WTC11 (cell line): ENCODE results near the gene KAZALD1. TPM values are rescaled to one million over a fixed set of nuclear protein-coding genes. Genes with fewer than 3 reads are reported as not detected.

ENCODE experiments used
- ATAC-seq: fragments of 200-7000 bp; cut with Tn5 transposase; 2 replicates; pipeline ENCODE4 v1.10.0; 2021; ENCODE audit warnings: mild to moderate bottlenecking, moderate library complexity
- CTCF ChIA-PET: fragments of 300-600 bp; sonication (Branson Sonifier 250); formaldehyde crosslinking; loops from one replicate; lab custom pipeline; 2021; ENCODE audit warnings: antibody characterized with exemption; lab: Charles Lee
- POLR2A ChIA-PET: fragments of 350-600 bp; sonication (Branson Sonifier 250); formaldehyde crosslinking; loops from one replicate; lab custom pipeline; 2021; ENCODE audit warnings: antibody characterized with exemption; lab: Charles Lee
- DNase-seq: peaks from one replicate; pipeline ENCODE4 v3.0.0; 2021; ENCODE audit warnings: low spot score
- H3K27ac Mint-ChIP-seq: 2 replicates; pipeline ENCODE4 v1.8.0; 2021; ENCODE audit warnings: mixed read lengths
- H3K27me3 Mint-ChIP-seq: 2 replicates; pipeline ENCODE4 v1.8.0; 2021; ENCODE audit warnings: low read depth, mild to moderate bottlenecking, moderate library complexity, mixed read lengths
- H3K36me3 Mint-ChIP-seq: 2 replicates; pipeline ENCODE4 v1.8.0; 2021; ENCODE audit warnings: mixed read lengths
- H3K4me1 Mint-ChIP-seq: 2 replicates; pipeline ENCODE4 v1.8.0; 2022; ENCODE audit warnings: mixed read lengths
- H3K4me3 Mint-ChIP-seq: 2 replicates; pipeline ENCODE4 v1.8.0; 2021; ENCODE audit warnings: mild to moderate bottlenecking, moderate library complexity, mixed read lengths
- H3K9me3 Mint-ChIP-seq: 2 replicates; pipeline ENCODE4 v1.8.0; 2021; ENCODE audit warnings: mixed read lengths
- HMGA2 ChIP-seq: fragments of 250-450 bp; sonication (Bioruptor Pico); IDR thresholded peaks from 2 replicates; pipeline ENCODE4 v1.4.0; 2021; ENCODE audit warnings: mild to moderate bottlenecking, moderate library complexity
- IRF2 ChIP-seq: sonication (generic); formaldehyde crosslinking; IDR thresholded peaks from 2 replicates; pipeline ENCODE4 v1.8.0; 2022; ENCODE audit warnings: low read depth, missing genetic modification reagents, borderline replicate concordance
- KAT7 ChIP-seq: sonication (generic); formaldehyde crosslinking; IDR thresholded peaks from 2 replicates; pipeline ENCODE4 v1.8.1; 2023; ENCODE audit warnings: missing genetic modification reagents, mild to moderate bottlenecking, borderline replicate concordance
- NFE2L1 ChIP-seq: sonication (generic); formaldehyde crosslinking; IDR thresholded peaks from 2 replicates; pipeline ENCODE4 v1.8.1; 2023; ENCODE audit warnings: missing genetic modification reagents
- NFYB ChIP-seq: sonication (generic); formaldehyde crosslinking; conservative IDR thresholded peaks from 2 replicates; pipeline ENCODE4 v1.8.0; 2022; ENCODE audit warnings: low read depth, missing genetic modification reagents
- OVOL2 ChIP-seq: fragments of 250-450 bp; sonication (Bioruptor Pico); IDR thresholded peaks from 2 replicates; pipeline ENCODE4 v1.9.0; 2021; ENCODE audit warnings: mild to moderate bottlenecking, borderline replicate concordance
- RELA ChIP-seq: sonication (generic); formaldehyde crosslinking; IDR thresholded peaks from 2 replicates; pipeline ENCODE4 v1.8.1; 2022; ENCODE audit warnings: missing genetic modification reagents, mild to moderate bottlenecking, borderline replicate concordance
- RORB ChIP-seq: fragments of 250-450 bp; sonication (Bioruptor Pico); IDR thresholded peaks from 2 replicates; pipeline ENCODE4 v1.9.0; 2021; ENCODE audit warnings: mild to moderate bottlenecking
- ZNF423 ChIP-seq: fragments of 250-450 bp; sonication (Bioruptor Pico); IDR thresholded peaks from 2 replicates; pipeline ENCODE4 v2.1.2; 2022; ENCODE audit warnings: mild to moderate bottlenecking, moderate library complexity
- total RNA-seq: library from RNA; stranded (reverse); gene quantifications from 3 replicates; pipeline ENCODE4 v1.2.3, GENCODE V29; 2021
- TF ChIP-seq, protein P1 (sequence below): sonication (generic); formaldehyde crosslinking; conservative IDR thresholded peaks from 2 replicates; pipeline ENCODE4 v1.8.1; 2022; ENCODE audit warnings: mild to moderate bottlenecking, missing genetic modification reagents
- TF ChIP-seq, protein P2 (sequence below): fragments of 250-450 bp; sonication (Bioruptor Pico); IDR thresholded peaks from 2 replicates; pipeline ENCODE4 v1.8.0; 2021; ENCODE audit warnings: mild to moderate bottlenecking
- TF ChIP-seq, protein P3 (sequence below): fragments of 200-600 bp; IDR thresholded peaks from 2 replicates; pipeline ENCODE4 v1.8.0; 2022; ENCODE audit warnings: antibody characterized with exemption
- TF ChIP-seq, protein P4 (sequence below): sonication (generic); formaldehyde crosslinking; IDR thresholded peaks from 2 replicates; pipeline ENCODE4 v1.8.1; 2022; ENCODE audit warnings: mild to moderate bottlenecking, missing genetic modification reagents, moderate library complexity, borderline replicate concordance
- TF ChIP-seq, protein P5 (sequence below): sonication (generic); formaldehyde crosslinking; conservative IDR thresholded peaks from 2 replicates; pipeline ENCODE4 v1.8.1; 2023; ENCODE audit warnings: mild to moderate bottlenecking, low read depth, missing genetic modification reagents, moderate library complexity
- TF ChIP-seq, protein P6 (sequence below): sonication (generic); formaldehyde crosslinking; IDR thresholded peaks from 2 replicates; pipeline ENCODE4 v1.8.1; 2023; ENCODE audit warnings: mild to moderate bottlenecking, moderate library complexity, missing genetic modification reagents
- TF ChIP-seq, protein P7 (sequence below): sonication (generic); formaldehyde crosslinking; IDR thresholded peaks from 2 replicates; pipeline ENCODE4 v1.8.0; 2022; ENCODE audit warnings: mild to moderate bottlenecking, missing genetic modification reagents
- TF ChIP-seq, protein P8 (sequence below): sonication (generic); formaldehyde crosslinking; IDR thresholded peaks from 2 replicates; pipeline ENCODE4 v1.8.0; 2022; ENCODE audit warnings: mild to moderate bottlenecking, missing genetic modification reagents

KAZALD1 gene
- total RNA-seq, 1 experiment from 2014 or later = 19.2 TPM

DNA sequence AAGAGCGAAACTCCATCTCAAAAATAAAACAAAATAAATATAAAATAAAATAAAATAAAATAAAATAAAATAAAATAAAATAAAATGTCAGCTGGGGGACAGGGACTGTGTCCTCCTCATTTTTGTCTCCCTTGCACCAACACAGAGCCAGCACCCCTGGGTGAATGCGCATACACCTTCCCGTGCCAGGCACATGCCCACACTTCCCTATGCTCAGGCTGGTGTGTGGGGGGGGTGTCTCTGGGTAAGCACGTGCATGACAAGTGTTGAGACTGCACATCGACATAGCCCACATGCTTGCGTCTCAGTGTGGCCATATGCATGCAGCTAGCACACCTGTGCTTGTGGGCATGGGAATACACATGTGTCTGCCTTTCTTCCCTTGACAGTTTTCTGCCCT lies 44.6 kb downstream of the KAZALD1 start:
- no peak for DNase-seq
- ChIA-PET CTCF (interaction anchor here (1.0 to 7.6 kb wide), 4 partner anchors 10 to 76 kb away, joined by 3 to 82 read pairs (median 9); partner anchors contain the start of gene PDZD7), POLR2A (no interaction called here)

DNA sequence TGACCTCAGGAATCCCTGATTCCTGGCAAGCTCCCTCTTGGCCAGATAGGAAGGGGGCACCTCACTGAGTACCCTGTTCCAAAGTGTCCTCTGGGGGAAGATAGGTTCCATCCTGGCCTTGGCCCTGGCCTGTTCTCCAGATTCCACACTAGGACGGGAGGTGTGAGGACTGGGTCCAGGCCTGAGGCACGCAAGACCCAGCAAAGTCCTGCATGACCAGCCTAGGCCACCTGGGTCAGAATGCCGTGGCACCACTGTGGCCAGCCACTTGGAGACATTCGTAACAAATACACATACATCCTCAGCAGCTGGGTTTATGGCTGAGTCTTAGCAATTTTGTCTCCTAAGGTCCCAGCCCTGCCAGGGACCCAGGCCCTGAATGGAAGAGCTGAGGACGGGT lies 46.0 kb downstream of the KAZALD1 start:
- ATAC-seq = no peak
- no peak for DNase-seq
- POLR2A ChIA-PET = no interaction called here
- TF ChIP-seq, protein P1, sequence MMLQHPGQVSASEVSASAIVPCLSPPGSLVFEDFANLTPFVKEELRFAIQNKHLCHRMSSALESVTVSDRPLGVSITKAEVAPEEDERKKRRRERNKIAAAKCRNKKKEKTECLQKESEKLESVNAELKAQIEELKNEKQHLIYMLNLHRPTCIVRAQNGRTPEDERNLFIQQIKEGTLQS = no peak
- TF ChIP-seq NFYB (CRISPR knock-in tag) (no peak), NFE2L1 (no peak), OVOL2 (no peak), IRF2 (no peak), RELA (CRISPR knock-in tag) (no peak), KAT7 (CRISPR knock-in tag) (no peak), ZNF423 (CRISPR knock-in tag) (no peak), RORB (CRISPR knock-in tag) (no peak)
- TF ChIP-seq, protein P2, sequence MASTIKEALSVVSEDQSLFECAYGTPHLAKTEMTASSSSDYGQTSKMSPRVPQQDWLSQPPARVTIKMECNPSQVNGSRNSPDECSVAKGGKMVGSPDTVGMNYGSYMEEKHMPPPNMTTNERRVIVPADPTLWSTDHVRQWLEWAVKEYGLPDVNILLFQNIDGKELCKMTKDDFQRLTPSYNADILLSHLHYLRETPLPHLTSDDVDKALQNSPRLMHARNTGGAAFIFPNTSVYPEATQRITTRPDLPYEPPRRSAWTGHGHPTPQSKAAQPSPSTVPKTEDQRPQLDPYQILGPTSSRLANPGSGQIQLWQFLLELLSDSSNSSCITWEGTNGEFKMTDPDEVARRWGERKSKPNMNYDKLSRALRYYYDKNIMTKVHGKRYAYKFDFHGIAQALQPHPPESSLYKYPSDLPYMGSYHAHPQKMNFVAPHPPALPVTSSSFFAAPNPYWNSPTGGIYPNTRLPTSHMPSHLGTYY (CRISPR knock-in tag) = no peak
- TF ChIP-seq, protein P3, sequence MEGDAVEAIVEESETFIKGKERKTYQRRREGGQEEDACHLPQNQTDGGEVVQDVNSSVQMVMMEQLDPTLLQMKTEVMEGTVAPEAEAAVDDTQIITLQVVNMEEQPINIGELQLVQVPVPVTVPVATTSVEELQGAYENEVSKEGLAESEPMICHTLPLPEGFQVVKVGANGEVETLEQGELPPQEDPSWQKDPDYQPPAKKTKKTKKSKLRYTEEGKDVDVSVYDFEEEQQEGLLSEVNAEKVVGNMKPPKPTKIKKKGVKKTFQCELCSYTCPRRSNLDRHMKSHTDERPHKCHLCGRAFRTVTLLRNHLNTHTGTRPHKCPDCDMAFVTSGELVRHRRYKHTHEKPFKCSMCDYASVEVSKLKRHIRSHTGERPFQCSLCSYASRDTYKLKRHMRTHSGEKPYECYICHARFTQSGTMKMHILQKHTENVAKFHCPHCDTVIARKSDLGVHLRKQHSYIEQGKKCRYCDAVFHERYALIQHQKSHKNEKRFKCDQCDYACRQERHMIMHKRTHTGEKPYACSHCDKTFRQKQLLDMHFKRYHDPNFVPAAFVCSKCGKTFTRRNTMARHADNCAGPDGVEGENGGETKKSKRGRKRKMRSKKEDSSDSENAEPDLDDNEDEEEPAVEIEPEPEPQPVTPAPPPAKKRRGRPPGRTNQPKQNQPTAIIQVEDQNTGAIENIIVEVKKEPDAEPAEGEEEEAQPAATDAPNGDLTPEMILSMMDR = no peak
- TF ChIP-seq, protein P4, sequence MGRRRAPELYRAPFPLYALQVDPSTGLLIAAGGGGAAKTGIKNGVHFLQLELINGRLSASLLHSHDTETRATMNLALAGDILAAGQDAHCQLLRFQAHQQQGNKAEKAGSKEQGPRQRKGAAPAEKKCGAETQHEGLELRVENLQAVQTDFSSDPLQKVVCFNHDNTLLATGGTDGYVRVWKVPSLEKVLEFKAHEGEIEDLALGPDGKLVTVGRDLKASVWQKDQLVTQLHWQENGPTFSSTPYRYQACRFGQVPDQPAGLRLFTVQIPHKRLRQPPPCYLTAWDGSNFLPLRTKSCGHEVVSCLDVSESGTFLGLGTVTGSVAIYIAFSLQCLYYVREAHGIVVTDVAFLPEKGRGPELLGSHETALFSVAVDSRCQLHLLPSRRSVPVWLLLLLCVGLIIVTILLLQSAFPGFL (CRISPR knock-in tag) = no peak
- TF ChIP-seq, protein P5, sequence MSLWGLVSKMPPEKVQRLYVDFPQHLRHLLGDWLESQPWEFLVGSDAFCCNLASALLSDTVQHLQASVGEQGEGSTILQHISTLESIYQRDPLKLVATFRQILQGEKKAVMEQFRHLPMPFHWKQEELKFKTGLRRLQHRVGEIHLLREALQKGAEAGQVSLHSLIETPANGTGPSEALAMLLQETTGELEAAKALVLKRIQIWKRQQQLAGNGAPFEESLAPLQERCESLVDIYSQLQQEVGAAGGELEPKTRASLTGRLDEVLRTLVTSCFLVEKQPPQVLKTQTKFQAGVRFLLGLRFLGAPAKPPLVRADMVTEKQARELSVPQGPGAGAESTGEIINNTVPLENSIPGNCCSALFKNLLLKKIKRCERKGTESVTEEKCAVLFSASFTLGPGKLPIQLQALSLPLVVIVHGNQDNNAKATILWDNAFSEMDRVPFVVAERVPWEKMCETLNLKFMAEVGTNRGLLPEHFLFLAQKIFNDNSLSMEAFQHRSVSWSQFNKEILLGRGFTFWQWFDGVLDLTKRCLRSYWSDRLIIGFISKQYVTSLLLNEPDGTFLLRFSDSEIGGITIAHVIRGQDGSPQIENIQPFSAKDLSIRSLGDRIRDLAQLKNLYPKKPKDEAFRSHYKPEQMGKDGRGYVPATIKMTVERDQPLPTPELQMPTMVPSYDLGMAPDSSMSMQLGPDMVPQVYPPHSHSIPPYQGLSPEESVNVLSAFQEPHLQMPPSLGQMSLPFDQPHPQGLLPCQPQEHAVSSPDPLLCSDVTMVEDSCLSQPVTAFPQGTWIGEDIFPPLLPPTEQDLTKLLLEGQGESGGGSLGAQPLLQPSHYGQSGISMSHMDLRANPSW (CRISPR knock-in tag) = no peak
- TF ChIP-seq, protein P6, sequence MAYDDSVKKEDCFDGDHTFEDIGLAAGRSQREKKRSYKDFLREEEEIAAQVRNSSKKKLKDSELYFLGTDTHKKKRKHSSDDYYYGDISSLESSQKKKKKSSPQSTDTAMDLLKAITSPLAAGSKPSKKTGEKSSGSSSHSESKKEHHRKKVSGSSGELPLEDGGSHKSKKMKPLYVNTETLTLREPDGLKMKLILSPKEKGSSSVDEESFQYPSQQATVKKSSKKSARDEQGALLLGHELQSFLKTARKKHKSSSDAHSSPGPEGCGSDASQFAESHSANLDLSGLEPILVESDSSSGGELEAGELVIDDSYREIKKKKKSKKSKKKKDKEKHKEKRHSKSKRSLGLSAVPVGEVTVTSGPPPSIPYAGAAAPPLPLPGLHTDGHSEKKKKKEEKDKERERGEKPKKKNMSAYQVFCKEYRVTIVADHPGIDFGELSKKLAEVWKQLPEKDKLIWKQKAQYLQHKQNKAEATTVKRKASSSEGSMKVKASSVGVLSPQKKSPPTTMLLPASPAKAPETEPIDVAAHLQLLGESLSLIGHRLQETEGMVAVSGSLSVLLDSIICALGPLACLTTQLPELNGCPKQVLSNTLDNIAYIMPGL (CRISPR knock-in tag) = no peak
- TF ChIP-seq, protein P7, sequence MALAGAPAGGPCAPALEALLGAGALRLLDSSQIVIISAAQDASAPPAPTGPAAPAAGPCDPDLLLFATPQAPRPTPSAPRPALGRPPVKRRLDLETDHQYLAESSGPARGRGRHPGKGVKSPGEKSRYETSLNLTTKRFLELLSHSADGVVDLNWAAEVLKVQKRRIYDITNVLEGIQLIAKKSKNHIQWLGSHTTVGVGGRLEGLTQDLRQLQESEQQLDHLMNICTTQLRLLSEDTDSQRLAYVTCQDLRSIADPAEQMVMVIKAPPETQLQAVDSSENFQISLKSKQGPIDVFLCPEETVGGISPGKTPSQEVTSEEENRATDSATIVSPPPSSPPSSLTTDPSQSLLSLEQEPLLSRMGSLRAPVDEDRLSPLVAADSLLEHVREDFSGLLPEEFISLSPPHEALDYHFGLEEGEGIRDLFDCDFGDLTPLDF = no peak
- TF ChIP-seq, protein P8, sequence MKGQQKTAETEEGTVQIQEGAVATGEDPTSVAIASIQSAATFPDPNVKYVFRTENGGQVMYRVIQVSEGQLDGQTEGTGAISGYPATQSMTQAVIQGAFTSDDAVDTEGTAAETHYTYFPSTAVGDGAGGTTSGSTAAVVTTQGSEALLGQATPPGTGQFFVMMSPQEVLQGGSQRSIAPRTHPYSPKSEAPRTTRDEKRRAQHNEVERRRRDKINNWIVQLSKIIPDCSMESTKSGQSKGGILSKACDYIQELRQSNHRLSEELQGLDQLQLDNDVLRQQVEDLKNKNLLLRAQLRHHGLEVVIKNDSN (CRISPR knock-in tag) = no peak
- TF ChIP-seq, all 79 proteins: peak for 0
- CTCF ChIA-PET = interaction anchor here (0.6 to 7.6 kb wide), 8 partner anchors 12 to 67 kb away, joined by 3 to 82 read pairs (median 4); no protein-coding TSS in a partner anchor
- H3K36me3 Mint-ChIP-seq = no peaks in the 10 kb centered on the region
- peaks cover 15% of the 10 kb centered on the region for H3K4me1 Mint-ChIP-seq
- no peaks in the 10 kb centered on the region for H3K9me3 Mint-ChIP-seq
- no peaks in the 10 kb centered on the region; the same call in 1 of the 2 replicates for H3K27me3 Mint-ChIP-seq
- H3K4me3 Mint-ChIP-seq = no peak overlapping the region
- H3K27ac Mint-ChIP-seq = no peak overlapping the region

More for the DNA sequence above, 44.6 kb downstream of the KAZALD1 start:
- H3K27ac Mint-ChIP-seq = no peak overlapping the region
- H3K9me3 Mint-ChIP-seq = no peaks in the 10 kb centered on the region
- peaks cover 10% of the 10 kb centered on the region for H3K27me3 Mint-ChIP-seq
- ATAC-seq = no peak
- no peak overlapping the region for H3K4me3 Mint-ChIP-seq
- peaks cover 8% of the 10 kb centered on the region for H3K4me1 Mint-ChIP-seq
- TF ChIP-seq HMGA2 = peak; percentile 60; the same call in 1 of the 2 replicates
- TF ChIP-seq, protein P2 (CRISPR knock-in tag) = no peak
- H3K36me3 Mint-ChIP-seq = no peaks in the 10 kb centered on the region
